Thoracic aorta (tissue), 2 donors: Measurements from ENCODE around the gene USP14. TPM values are rescaled to one million over a fixed set of nuclear protein-coding genes. Genes with fewer than 3 reads are reported as not detected.

ENCODE experiments used
- ATAC-seq: fragments of 150-250 bp; one replicate; pipeline ENCODE4 v1.8.0; 2017; ENCODE audit warnings: low read depth; ENCODE audit not compliant: insufficient number of reproducible peaks, low FRiP score
- DNase-seq: peaks from one replicate; pipeline ENCODE4 v3.0.0-alpha.2; 2020; ENCODE audit warnings: low spot score
- H3K27ac ChIP-seq, 2 donors: fragments of 200-600 bp; sonication (generic); 1 replicate in 1 of 2; 2 replicates in 1 of 2; pipeline ENCODE4 v1.5.1; 2016; ENCODE audit warnings: mild to moderate bottlenecking in 2 of 2, moderate library complexity in 2 of 2
- H3K27me3 ChIP-seq: fragments of 200-600 bp; sonication (generic); replicated peaks from 2 replicates; pipeline ENCODE4 v1.6.0; 2016; ENCODE audit warnings: mild to moderate bottlenecking; ENCODE audit not compliant: insufficient read depth
- H3K36me3 ChIP-seq: fragments of 200-600 bp; sonication (generic); one replicate; pipeline ENCODE4 v1.5.1; 2016
- H3K4me1 ChIP-seq, 2 donors: fragments of 200-600 bp; sonication (generic); 1 replicate in 1 of 2; 2 replicates in 1 of 2; pipeline versions ENCODE4 v1.5.1 to v1.6.0; 2016; ENCODE audit warnings: low read depth in 2 of 2, mild to moderate bottlenecking in 1 of 2; ENCODE audit not compliant: control insufficient read depth in 1 of 2
- H3K4me3 ChIP-seq: fragments of 200-600 bp; sonication (generic); 2 replicates; pipeline ENCODE4 v1.5.1; 2016; ENCODE audit warnings: mild to moderate bottlenecking
- H3K9me3 ChIP-seq: fragments of 200-600 bp; sonication (generic); 2 replicates; pipeline ENCODE4 v1.5.1; 2016
- total RNA-seq, 2 donors: library from RNA; depleted of rRNA; stranded (reverse); fragments of >200 nt; gene quantifications; one replicate each; pipeline versions ENCODE4 v1.1.0 to v1.2.3, GENCODE V29; 2016
- TF ChIP-seq, protein P1 (sequence below): fragments of 200-600 bp; sonication (generic); IDR thresholded peaks from one replicate; pipeline ENCODE4 v1.5.1; 2019; ENCODE audit warnings: antibody characterized with exemption

Gene USP14
- total RNA-seq, 2 donors from 2014 or later: 26.2 to 33.3 TPM

DNA sequence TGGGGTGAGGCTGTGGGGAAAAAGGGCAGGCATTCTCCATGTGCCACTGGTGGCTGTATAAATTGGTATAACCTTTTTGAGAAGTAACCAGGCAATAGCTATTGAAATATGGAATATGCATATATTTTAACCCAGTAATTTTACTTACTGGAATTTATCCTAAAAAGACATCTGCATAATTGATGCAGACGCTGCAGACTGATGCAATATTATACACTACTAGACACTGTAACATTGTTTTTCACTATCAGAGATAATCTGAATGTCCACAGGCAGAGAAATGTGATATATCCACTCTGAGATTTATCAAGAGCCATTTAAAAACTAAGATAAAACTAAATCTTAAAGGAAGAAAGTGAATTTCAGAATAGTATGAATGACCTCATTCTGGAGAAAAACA is 94.8 kb downstream of the USP14 start:
- no peak for ATAC-seq
- H3K4me3 ChIP-seq: no peak overlapping the region
- peaks cover 46% of the 10 kb centered on the region for H3K36me3 ChIP-seq
- no peaks in the 10 kb centered on the region for H3K27me3 ChIP-seq
- no peak overlapping the region for H3K27ac ChIP-seq
- TF ChIP-seq, protein P1, sequence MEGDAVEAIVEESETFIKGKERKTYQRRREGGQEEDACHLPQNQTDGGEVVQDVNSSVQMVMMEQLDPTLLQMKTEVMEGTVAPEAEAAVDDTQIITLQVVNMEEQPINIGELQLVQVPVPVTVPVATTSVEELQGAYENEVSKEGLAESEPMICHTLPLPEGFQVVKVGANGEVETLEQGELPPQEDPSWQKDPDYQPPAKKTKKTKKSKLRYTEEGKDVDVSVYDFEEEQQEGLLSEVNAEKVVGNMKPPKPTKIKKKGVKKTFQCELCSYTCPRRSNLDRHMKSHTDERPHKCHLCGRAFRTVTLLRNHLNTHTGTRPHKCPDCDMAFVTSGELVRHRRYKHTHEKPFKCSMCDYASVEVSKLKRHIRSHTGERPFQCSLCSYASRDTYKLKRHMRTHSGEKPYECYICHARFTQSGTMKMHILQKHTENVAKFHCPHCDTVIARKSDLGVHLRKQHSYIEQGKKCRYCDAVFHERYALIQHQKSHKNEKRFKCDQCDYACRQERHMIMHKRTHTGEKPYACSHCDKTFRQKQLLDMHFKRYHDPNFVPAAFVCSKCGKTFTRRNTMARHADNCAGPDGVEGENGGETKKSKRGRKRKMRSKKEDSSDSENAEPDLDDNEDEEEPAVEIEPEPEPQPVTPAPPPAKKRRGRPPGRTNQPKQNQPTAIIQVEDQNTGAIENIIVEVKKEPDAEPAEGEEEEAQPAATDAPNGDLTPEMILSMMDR: no peak
- no peak for DNase-seq
- H3K4me1 ChIP-seq: no peaks in the 10 kb centered on the region
- H3K9me3 ChIP-seq: no peaks in the 10 kb centered on the region

DNA sequence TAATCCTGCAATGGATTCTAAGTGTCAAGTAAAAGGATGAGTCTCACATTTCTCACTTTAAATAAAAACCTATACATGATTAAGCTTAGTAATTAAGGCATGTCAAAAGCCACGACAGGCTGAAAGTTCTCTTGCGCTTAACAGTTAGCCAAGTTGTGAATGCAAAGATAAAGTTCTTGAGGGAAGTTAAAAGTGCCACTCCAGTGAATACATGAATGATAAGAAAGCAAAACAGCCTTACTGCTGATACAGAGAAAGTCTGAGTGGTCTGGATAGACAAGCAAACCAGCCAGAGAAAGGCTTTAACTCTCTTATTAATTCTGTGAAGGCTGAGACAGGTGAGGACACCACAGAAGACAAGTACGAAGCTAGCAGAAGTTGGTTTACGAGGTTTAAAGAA is 96.8 kb downstream of the USP14 start:
- no peaks in the 10 kb centered on the region for H3K9me3 ChIP-seq
- H3K4me3 ChIP-seq: no peak overlapping the region
- peaks cover 41% of the 10 kb centered on the region for H3K36me3 ChIP-seq
- no peak for DNase-seq
- H3K27me3 ChIP-seq: no peaks in the 10 kb centered on the region
- ATAC-seq: no peak
- no peaks in the 10 kb centered on the region for H3K4me1 ChIP-seq
- no peak overlapping the region for H3K27ac ChIP-seq
- TF ChIP-seq, protein P1: no peak

DNA sequence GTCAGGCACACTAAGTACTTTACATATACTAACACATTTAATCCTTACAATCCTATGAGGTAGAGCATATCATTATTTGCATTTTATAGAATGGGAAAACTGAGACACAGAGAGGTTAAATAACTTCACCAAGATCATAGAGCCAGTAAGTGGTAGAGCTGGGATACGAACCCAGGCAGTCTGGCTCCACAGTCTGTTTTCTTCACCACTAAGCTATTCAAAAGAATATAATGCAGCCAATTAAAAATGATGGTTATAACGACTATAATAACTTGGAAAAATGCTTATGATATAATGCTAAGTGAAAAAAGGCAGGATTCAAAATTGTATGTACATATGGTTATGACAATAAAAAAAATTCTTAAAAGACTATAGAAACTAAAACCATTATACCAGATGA is 102.2 kb downstream of the USP14 start:
- no peaks in the 10 kb centered on the region for H3K27me3 ChIP-seq
- ATAC-seq (no peak), DNase-seq (no peak)
- H3K27ac ChIP-seq: no peak overlapping the region
- H3K4me1 ChIP-seq: peaks cover 4 to 5% of the 10 kb centered on the region in 2 donors
- no peak overlapping the region for H3K4me3 ChIP-seq
- no peaks in the 10 kb centered on the region for H3K9me3 ChIP-seq
- TF ChIP-seq, protein P1: no peak
- H3K36me3 ChIP-seq: peaks cover 38% of the 10 kb centered on the region

DNA sequence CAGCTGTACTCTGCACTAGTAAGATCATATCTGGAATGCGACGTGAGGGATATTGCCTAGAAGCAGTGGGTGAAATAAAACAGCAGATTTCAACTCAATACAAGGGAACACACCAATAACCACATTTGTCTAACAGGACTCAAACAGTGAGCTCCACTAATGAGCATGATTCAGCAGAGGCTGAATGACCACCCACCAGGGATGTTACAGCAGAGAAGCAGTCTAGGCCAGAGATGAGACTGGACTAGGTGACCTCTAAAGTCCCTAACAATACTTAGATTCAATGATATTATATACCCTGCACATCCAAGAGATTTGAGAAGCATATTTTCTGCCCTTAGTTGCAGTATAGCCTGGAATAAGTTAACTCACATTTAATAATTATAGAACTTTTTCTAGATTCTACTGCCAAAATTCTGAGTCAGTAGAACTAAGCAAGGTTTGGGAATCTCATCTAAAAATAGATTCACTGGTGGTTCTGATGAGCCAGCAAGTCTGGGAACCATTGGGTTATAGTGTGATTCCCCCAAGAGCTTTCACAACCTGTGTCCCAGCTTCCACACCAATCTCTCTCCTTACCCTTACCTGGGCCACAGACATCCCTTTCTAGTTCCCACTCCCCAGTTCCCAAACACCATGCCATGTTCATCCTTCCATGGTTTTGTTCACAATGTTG is 103.2 kb downstream of the USP14 start:
- Histone ChIP-seq H3K27me3 (no peaks in the 10 kb centered on the region), H3K36me3 (peaks cover 29% of the 10 kb centered on the region)

More for the DNA sequence above, 103.2 kb downstream of the USP14 start:
- ATAC-seq (no peak), DNase-seq (no peak)
- H3K27ac ChIP-seq: no peak overlapping the region
- H3K9me3 ChIP-seq: no peaks in the 10 kb centered on the region
- H3K4me3 ChIP-seq: no peak overlapping the region
- TF ChIP-seq, protein P1: no peak
- peaks cover 4 to 7% of the 10 kb centered on the region in 2 donors for H3K4me1 ChIP-seq

Other genes with a start within 250 kb of the USP14 start
- not detected for gene TUBB8B, start 108.9 kb upstream of the USP14 start, total RNA-seq
- gene THOC1, start 109.5 kb downstream of the USP14 start, total RNA-seq: 100 to 1,000 TPM in 1 of 2 donors, 10 to 100 TPM in 1; 57.4 to 126 TPM